Left lung (tissue), 10 donors: ENCODE data around the gene PRKCA. TPM values are rescaled to one million over a fixed set of nuclear protein-coding genes. Genes with fewer than 3 reads are reported as not detected.

Experiments used
- ATAC-seq: fragments of 200-7000 bp; cut with Tn5 transposase; one replicate; pipeline ENCODE4 v1.9.1; 2020; ENCODE audit warnings: moderate library complexity
- DNase-seq, 4 donors: peaks; one replicate each; pipeline ENCODE4 v3.0.0-alpha.2; 2013 to 2020
- H3K27ac ChIP-seq, 2 donors: fragments of 200-600 bp; sonication (generic) in 1 of 2; one replicate each; pipeline versions ENCODE4 v1.5.0 to v1.8.0; 2020 to 2021
- H3K27me3 ChIP-seq, 2 donors: fragments of 200-600 bp; sonication (generic) in 1 of 2; one replicate each; pipeline versions ENCODE4 v1.5.0 to v1.8.0; 2020 to 2021
- H3K36me3 ChIP-seq, 2 donors: fragments of 200-600 bp; sonication (generic) in 1 of 2; one replicate each; pipeline versions ENCODE4 v1.5.0 to v1.8.0; 2020 to 2021
- H3K4me1 ChIP-seq, 2 donors: fragments of 200-600 bp; one replicate each; pipeline ENCODE4 v1.8.0; 2021
- H3K4me3 ChIP-seq, 2 donors: fragments of 200-600 bp; sonication (generic) in 1 of 2; one replicate each; pipeline versions ENCODE4 v1.5.0 to v1.8.0; 2020 to 2021; ENCODE audit warnings: mild to moderate bottlenecking in 1 of 2
- H3K9me3 ChIP-seq, 2 donors: fragments of 200-600 bp; sonication (generic) in 1 of 2; one replicate each; pipeline versions ENCODE4 v1.5.0 to v1.8.0; 2020 to 2021
- CTCF ChIP-seq, 2 donors: fragments of 200-600 bp; sonication (generic) in 1 of 2; IDR thresholded peaks; one replicate each; pipeline versions ENCODE4 v1.5.0 to v1.8.0; 2021; ENCODE audit warnings: antibody characterized with exemption in 2 of 2
- intact Hi-C, 2 donors: fragments of 100-400 bp; cut with DNase I; formaldehyde crosslinking; loops; one replicate each; pipeline versions ENCODE4 v1.11.2 to v1.14.2; 2022
- polyA plus RNA-seq, 6 donors: library from polyadenylated mRNA; unstranded; fragments of 120-200 nt; gene quantifications; one replicate each; pipeline ENCODE4 v1.2.1, GENCODE V29; 2013; ENCODE audit not compliant: insufficient read length in 6 of 6
- total RNA-seq, 2 donors: library from RNA; stranded (reverse); fragmentation: NEBNext Ultra II Directional; extraction: Animal tissue kit (Norgen Biotek cat#: 25700); gene quantifications; one replicate each; pipeline ENCODE4 v1.2.1, GENCODE V29; 2021
- donor health status: DM: no; HTN: yes; CAD: no.
- donor health status: DM: no; HTN: no; CAD: no.

PRKCA gene
- total and polyA plus RNA-seq, 8 donors = 16.4 to 30.4 (median 17.5) TPM

- intact Hi-C loops = no loop called here
- H3K4me1 ChIP-seq = no peaks in the 10 kb centered on the region
- H3K9me3 ChIP-seq = no peaks in the 10 kb centered on the region
- DNase-seq (no peak), ATAC-seq (no peak)
- peaks cover 0 to 12% of the 10 kb centered on the region in 2 donors for H3K36me3 ChIP-seq
- no peak overlapping the region for H3K27ac ChIP-seq
- TF ChIP-seq CTCF (IDR thresholded peaks at IDR 0.05) = no peak
- no peaks in the 10 kb centered on the region for H3K27me3 ChIP-seq
- H3K4me3 ChIP-seq = no peak overlapping the region
Observed at GRCh38 chr17:66689221-66689620, 386.8 kb downstream of the PRKCA start.

- Histone ChIP-seq H3K36me3 (peaks cover 0 to 12% of the 10 kb centered on the region in 2 donors), H3K27ac (no peak overlapping the region), H3K4me3 (no peak overlapping the region), H3K9me3 (no peaks in the 10 kb centered on the region), H3K27me3 (no peaks in the 10 kb centered on the region), H3K4me1 (no peaks in the 10 kb centered on the region)
- no peak for TF ChIP-seq CTCF (IDR thresholded peaks at IDR 0.05)
- DNase-seq (no peak), ATAC-seq (no peak)
- intact Hi-C loops = no loop called here
Observed at GRCh38 chr17:66690166-66690565, 387.8 kb downstream of the PRKCA start.

- no peak overlapping the region for H3K4me3 ChIP-seq
- TF ChIP-seq CTCF (IDR thresholded peaks at IDR 0.05) = no peak
- no peak overlapping the region for H3K27ac ChIP-seq
- peaks cover 0 to 13% of the 10 kb centered on the region in 2 donors for H3K36me3 ChIP-seq
- H3K9me3 ChIP-seq = no peaks in the 10 kb centered on the region
- peak; percentile 39 for ATAC-seq
- DNase-seq = peak in 1 of 4 donors; percentile 46
- intact Hi-C loops = no loop called here
- no peaks in the 10 kb centered on the region for H3K4me1 ChIP-seq
- no peaks in the 10 kb centered on the region for H3K27me3 ChIP-seq
Observed at GRCh38 chr17:66691644-66692420, 389.4 kb downstream of the PRKCA start.

- Histone ChIP-seq H3K9me3 (no peaks in the 10 kb centered on the region), H3K27me3 (no peaks in the 10 kb centered on the region), H3K27ac (no peak overlapping the region), H3K4me1 (no peaks in the 10 kb centered on the region), H3K36me3 (peaks cover 0 to 17% of the 10 kb centered on the region in 2 donors), H3K4me3 (no peak overlapping the region)
- ATAC-seq (no peak), DNase-seq (no peak)
- intact Hi-C loops = no loop called here
- TF ChIP-seq CTCF (IDR thresholded peaks at IDR 0.05) = no peak
Observed at GRCh38 chr17:66692421-66692690, 389.9 kb downstream of the PRKCA start.

GRCh38 chr17:66695098-66695497 lies 392.7 kb downstream of the PRKCA start:
- intact Hi-C loops = no loop called here
- Histone ChIP-seq H3K36me3 (peaks cover 0 to 8% of the 10 kb centered on the region in 2 donors), H3K9me3 (peaks cover 0 to 6% of the 10 kb centered on the region in 2 donors), H3K4me1 (no peaks in the 10 kb centered on the region), H3K27me3 (no peaks in the 10 kb centered on the region), H3K4me3 (no peak overlapping the region), H3K27ac (no peak overlapping the region)
- ATAC-seq (no peak), DNase-seq (no peak)
- no peak for TF ChIP-seq CTCF (IDR thresholded peaks at IDR 0.05)
